C4-2B (cell line): ENCODE data around the gene DENND4C.
"Not testable (repeated sequence)": the region's sequence is repeated elsewhere in the genome, so short reads cannot be mapped to it uniquely, and the experiment has no call there.

Experiments
- CTCF ChIP-seq: fragments of 450-650 bp; conservative IDR thresholded peaks from 2 replicates; pipeline ENCODE4 v1.5.1; 2017; ENCODE audit warnings: mild to moderate bottlenecking
- ZFX ChIP-seq: fragments of 450-650 bp; IDR thresholded peaks from 2 replicates; pipeline ENCODE4 v1.6.1; 2017

- not testable (repeated sequence) for TF ChIP-seq CTCF, ZFX
These were observed 20.7 kb downstream of the DENND4C start for GRCh38 chr9:19251203-19251602.
